Activated naive CD8-positive, alpha-beta T cell treated with anti-CD3 and anti-CD28 coated beads, Interleukin-2, amount 10 ng/mL, durations not matched to agents 7 days and 5 days (primary cell): ENCODE data around the gene FOLH1. TPM values are rescaled to one million over a fixed set of nuclear protein-coding genes. Genes with fewer than 3 reads are reported as not detected.
"Not testable (repeated sequence)": the region's sequence is repeated elsewhere in the genome, so short reads cannot be mapped to it uniquely, and the experiment has no call there.

Source experiments
- ATAC-seq: fragments of 150-1000 bp; cut with Tn5 transposase; one replicate; pipeline ENCODE4 v1.10.0; 2021; ENCODE audit warnings: low read depth, moderate library complexity
- POLR2A ChIA-PET: fragments of 350-600 bp; sonication (Branson Sonifier 250); formaldehyde crosslinking; loops from one replicate; lab custom pipeline; 2021; ENCODE audit warnings: antibody characterized with exemption; lab: Charles Lee
- DNase-seq: peaks from one replicate; pipeline ENCODE4 v3.0.0; 2021
- H3K27ac Mint-ChIP-seq: one replicate; pipeline ENCODE4 v1.8.0; 2022; ENCODE audit warnings: mild to moderate bottlenecking, mixed read lengths
- H3K27me3 Mint-ChIP-seq: one replicate; pipeline ENCODE4 v1.8.0; 2022; ENCODE audit warnings: mild to moderate bottlenecking, moderate library complexity, mixed read lengths
- H3K36me3 Mint-ChIP-seq: one replicate; pipeline ENCODE4 v1.8.0; 2021; ENCODE audit warnings: mild to moderate bottlenecking, mixed read lengths
- H3K4me1 Mint-ChIP-seq: one replicate; pipeline ENCODE4 v1.8.0; 2021; ENCODE audit warnings: mixed read lengths
- H3K4me3 Mint-ChIP-seq: one replicate; pipeline ENCODE4 v1.8.0; 2022; ENCODE audit warnings: mild to moderate bottlenecking, moderate library complexity, mixed read lengths
- H3K9me3 Mint-ChIP-seq: one replicate; pipeline ENCODE4 v1.8.0; 2021; ENCODE audit warnings: mixed read lengths
- total RNA-seq, 2 experiments: library from RNA; stranded (reverse); gene quantifications; one replicate each; pipeline ENCODE4 v1.2.3, GENCODE V29; 2021

Gene FOLH1
- total RNA-seq = not detected

GRCh38 chr11:49208006-49208721 lies at the start of gene FOLH1:
FOLH1 (minus strand) TSS chr11:49208602; CDS start chr11:49208409, 193 bp downstream.
- H3K27ac Mint-ChIP-seq = no peak within 1 kb of the TSS
- POLR2A ChIA-PET = no interaction called here
- no peak for ATAC-seq
- H3K4me1 Mint-ChIP-seq = no peaks in the 10 kb centered on the region
- no peak within 1 kb of the TSS for H3K4me3 Mint-ChIP-seq
- no peaks in the 10 kb centered on the region for H3K36me3 Mint-ChIP-seq
- no peak for DNase-seq
- H3K9me3 Mint-ChIP-seq = no peaks in the 10 kb centered on the region
- H3K27me3 Mint-ChIP-seq = no peaks in the 10 kb centered on the region

- H3K4me3 Mint-ChIP-seq, POLR2A ChIA-PET, DNase-seq, H3K4me1 Mint-ChIP-seq, H3K36me3 Mint-ChIP-seq, H3K9me3 Mint-ChIP-seq, H3K27ac Mint-ChIP-seq, ATAC-seq, H3K27me3 Mint-ChIP-seq: not testable (repeated sequence)
Observed at GRCh38 chr11:49255148-49255547, 46.7 kb upstream of the FOLH1 start.

GRCh38 chr11:49251212-49251611 lies 42.8 kb upstream of the FOLH1 start:
- DNase-seq, H3K27me3 Mint-ChIP-seq, POLR2A ChIA-PET, H3K36me3 Mint-ChIP-seq, H3K4me1 Mint-ChIP-seq, H3K9me3 Mint-ChIP-seq, ATAC-seq, H3K4me3 Mint-ChIP-seq, H3K27ac Mint-ChIP-seq: not testable (repeated sequence)

GRCh38 chr11:49250398-49251115 lies 42.2 kb upstream of the FOLH1 start:
- not testable (repeated sequence) for H3K27me3 Mint-ChIP-seq, H3K4me3 Mint-ChIP-seq, H3K9me3 Mint-ChIP-seq

GRCh38 chr11:49249363-49249762 lies 41.0 kb upstream of the FOLH1 start:
- H3K9me3 Mint-ChIP-seq, H3K27me3 Mint-ChIP-seq, H3K27ac Mint-ChIP-seq: not testable (repeated sequence)

More at GRCh38 chr11:49250398-49251115, 42.2 kb upstream of the FOLH1 start:
- ATAC-seq, H3K27ac Mint-ChIP-seq, POLR2A ChIA-PET, DNase-seq, H3K4me1 Mint-ChIP-seq, H3K36me3 Mint-ChIP-seq: not testable (repeated sequence)

GRCh38 chr11:49233685-49234084 lies 25.3 kb upstream of the FOLH1 start:
- DNase-seq, H3K4me3 Mint-ChIP-seq, POLR2A ChIA-PET, H3K4me1 Mint-ChIP-seq, H3K27me3 Mint-ChIP-seq, H3K36me3 Mint-ChIP-seq, ATAC-seq, H3K27ac Mint-ChIP-seq, H3K9me3 Mint-ChIP-seq: not testable (repeated sequence)

More at GRCh38 chr11:49249363-49249762, 41.0 kb upstream of the FOLH1 start:
- H3K4me3 Mint-ChIP-seq, POLR2A ChIA-PET, H3K4me1 Mint-ChIP-seq, ATAC-seq, H3K36me3 Mint-ChIP-seq, DNase-seq: not testable (repeated sequence)

GRCh38 chr11:49233019-49233418 lies 24.6 kb upstream of the FOLH1 start:
- DNase-seq, H3K27ac Mint-ChIP-seq, H3K4me3 Mint-ChIP-seq, H3K27me3 Mint-ChIP-seq, ATAC-seq, H3K9me3 Mint-ChIP-seq, POLR2A ChIA-PET, H3K4me1 Mint-ChIP-seq, H3K36me3 Mint-ChIP-seq: not testable (repeated sequence)

GRCh38 chr11:49231725-49232124 lies 23.3 kb upstream of the FOLH1 start:
- ATAC-seq, H3K36me3 Mint-ChIP-seq, DNase-seq, H3K9me3 Mint-ChIP-seq, H3K4me1 Mint-ChIP-seq, POLR2A ChIA-PET, H3K27ac Mint-ChIP-seq, H3K4me3 Mint-ChIP-seq, H3K27me3 Mint-ChIP-seq: not testable (repeated sequence)

- H3K4me1 Mint-ChIP-seq, POLR2A ChIA-PET, DNase-seq, H3K9me3 Mint-ChIP-seq, ATAC-seq, H3K27ac Mint-ChIP-seq, H3K4me3 Mint-ChIP-seq, H3K27me3 Mint-ChIP-seq, H3K36me3 Mint-ChIP-seq: not testable (repeated sequence)
Observed at GRCh38 chr11:49230534-49230933, 22.1 kb upstream of the FOLH1 start.

GRCh38 chr11:49230001-49230400 lies 21.6 kb upstream of the FOLH1 start:
- H3K4me3 Mint-ChIP-seq, H3K27me3 Mint-ChIP-seq, H3K9me3 Mint-ChIP-seq, ATAC-seq, H3K27ac Mint-ChIP-seq, DNase-seq, H3K36me3 Mint-ChIP-seq, POLR2A ChIA-PET, H3K4me1 Mint-ChIP-seq: not testable (repeated sequence)

GRCh38 chr11:49229136-49229535 lies 20.7 kb upstream of the FOLH1 start:
- H3K27ac Mint-ChIP-seq, H3K9me3 Mint-ChIP-seq, H3K27me3 Mint-ChIP-seq, ATAC-seq, H3K4me3 Mint-ChIP-seq, H3K36me3 Mint-ChIP-seq, DNase-seq, POLR2A ChIA-PET, H3K4me1 Mint-ChIP-seq: not testable (repeated sequence)

GRCh38 chr11:49225255-49225785 lies 16.9 kb upstream of the FOLH1 start:
- H3K27ac Mint-ChIP-seq, H3K27me3 Mint-ChIP-seq, H3K36me3 Mint-ChIP-seq, H3K4me1 Mint-ChIP-seq, H3K4me3 Mint-ChIP-seq, POLR2A ChIA-PET, DNase-seq, ATAC-seq, H3K9me3 Mint-ChIP-seq: not testable (repeated sequence)

GRCh38 chr11:49221112-49221511 lies 12.7 kb upstream of the FOLH1 start:
- DNase-seq (no peak), ATAC-seq (no peak)
- Mint-ChIP-seq H3K4me3 (no peak overlapping the region), H3K9me3 (peaks cover 3% of the 10 kb centered on the region), H3K4me1 (no peaks in the 10 kb centered on the region), H3K36me3 (no peaks in the 10 kb centered on the region), H3K27ac (no peak overlapping the region), H3K27me3 (no peaks in the 10 kb centered on the region)
- POLR2A ChIA-PET = no interaction called here
